ENCODE measurements around the gene ZNF638.

- TF ChIP-seq CTCF (IDR thresholded peaks at IDR 0.05) (no peak), POLR2A (IDR thresholded peaks at IDR 0.05) (no peak)
These were observed 53.4 kb downstream of the ZNF638 start for GRCh38 chr2:71385012-71385411.

All from thyroid gland (tissue), 4 donors.